DMS 273 treated with DMSO at 0.1 percent for 48 hours (cell line): ENCODE measurements around the gene SLC9A9.

Experiments used
- DNase-seq: peaks from one replicate; lab custom pipeline; 2025; lab: John Stamatoyannopoulos, UW

Gene SLC9A9

GRCh38 chr3:143356839-143357238 is 491.4 kb downstream of the SLC9A9 start:
- DNase-seq: no peak

- DNase-seq: no peak
Measured at GRCh38 chr3:143354342-143354741, 493.9 kb downstream of the SLC9A9 start.

- DNase-seq: no peak
Measured at GRCh38 chr3:143352850-143353550, 495.3 kb downstream of the SLC9A9 start.

- no peak for DNase-seq
Measured at GRCh38 chr3:143351895-143352608, 496.2 kb downstream of the SLC9A9 start.

- DNase-seq: no peak
Measured at GRCh38 chr3:143351354-143351753, 496.9 kb downstream of the SLC9A9 start.

GRCh38 chr3:143349455-143349854 is 498.8 kb downstream of the SLC9A9 start:
- no peak for DNase-seq

GRCh38 chr3:143348486-143349327 is 499.6 kb downstream of the SLC9A9 start:
- DNase-seq: no peak

GRCh38 chr3:143344516-143345165 is 503.6 kb downstream of the SLC9A9 start:
- no peak for DNase-seq

- no peak for DNase-seq
Measured at GRCh38 chr3:143343944-143344343, 504.3 kb downstream of the SLC9A9 start.

GRCh38 chr3:143343031-143343430 is 505.2 kb downstream of the SLC9A9 start:
- DNase-seq: no peak

GRCh38 chr3:143339451-143339850 is 508.8 kb downstream of the SLC9A9 start:
- DNase-seq: no peak

- peak; percentile 96 for DNase-seq
Measured at GRCh38 chr3:143337387-143337786, 510.9 kb downstream of the SLC9A9 start.

- DNase-seq: no peak
Measured at GRCh38 chr3:143334231-143334630, 514.0 kb downstream of the SLC9A9 start.

- no peak for DNase-seq
Measured at GRCh38 chr3:143333367-143333766, 514.9 kb downstream of the SLC9A9 start.

- DNase-seq: no peak
Measured at GRCh38 chr3:143332026-143332425, 516.2 kb downstream of the SLC9A9 start.

GRCh38 chr3:143331350-143331749 is 516.9 kb downstream of the SLC9A9 start:
- DNase-seq: peak; percentile 93

GRCh38 chr3:143330296-143330868 is 517.9 kb downstream of the SLC9A9 start:
- no peak for DNase-seq

- peak; percentile 70 for DNase-seq
Measured at GRCh38 chr3:143329567-143330211, 518.6 kb downstream of the SLC9A9 start.

- DNase-seq: no peak
Measured at GRCh38 chr3:143328451-143328850, 519.8 kb downstream of the SLC9A9 start.

- no peak for DNase-seq
Measured at GRCh38 chr3:143326983-143327778, 521.1 kb downstream of the SLC9A9 start.
